ENCODE data around the gene GRAMD1B.

Gene GRAMD1B

GRCh38 chr11:123562829-123563228 is 132.8 kb downstream of the GRAMD1B start:
- TF ChIP-seq, protein P1, sequence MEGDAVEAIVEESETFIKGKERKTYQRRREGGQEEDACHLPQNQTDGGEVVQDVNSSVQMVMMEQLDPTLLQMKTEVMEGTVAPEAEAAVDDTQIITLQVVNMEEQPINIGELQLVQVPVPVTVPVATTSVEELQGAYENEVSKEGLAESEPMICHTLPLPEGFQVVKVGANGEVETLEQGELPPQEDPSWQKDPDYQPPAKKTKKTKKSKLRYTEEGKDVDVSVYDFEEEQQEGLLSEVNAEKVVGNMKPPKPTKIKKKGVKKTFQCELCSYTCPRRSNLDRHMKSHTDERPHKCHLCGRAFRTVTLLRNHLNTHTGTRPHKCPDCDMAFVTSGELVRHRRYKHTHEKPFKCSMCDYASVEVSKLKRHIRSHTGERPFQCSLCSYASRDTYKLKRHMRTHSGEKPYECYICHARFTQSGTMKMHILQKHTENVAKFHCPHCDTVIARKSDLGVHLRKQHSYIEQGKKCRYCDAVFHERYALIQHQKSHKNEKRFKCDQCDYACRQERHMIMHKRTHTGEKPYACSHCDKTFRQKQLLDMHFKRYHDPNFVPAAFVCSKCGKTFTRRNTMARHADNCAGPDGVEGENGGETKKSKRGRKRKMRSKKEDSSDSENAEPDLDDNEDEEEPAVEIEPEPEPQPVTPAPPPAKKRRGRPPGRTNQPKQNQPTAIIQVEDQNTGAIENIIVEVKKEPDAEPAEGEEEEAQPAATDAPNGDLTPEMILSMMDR (IDR thresholded peaks at IDR 0.05; ENCODE audit: insufficient read depth, low read length, poor library complexity, severe bottlenecking), result no peak
- no peak for DNase-seq (ENCODE audit: extremely low read depth, insufficient read length)
- Histone ChIP-seq H3K4me3 (replicated peaks; ENCODE audit: low read depth, low read length) (no peak overlapping the region), H3K27me3 (replicated peaks; ENCODE audit: control insufficient read depth, insufficient read depth, low read length) (no peaks in the 10 kb centered on the region), H3K36me3 (ENCODE audit: control insufficient read depth, insufficient read depth, low read length) (no peaks in the 10 kb centered on the region)

DNA sequence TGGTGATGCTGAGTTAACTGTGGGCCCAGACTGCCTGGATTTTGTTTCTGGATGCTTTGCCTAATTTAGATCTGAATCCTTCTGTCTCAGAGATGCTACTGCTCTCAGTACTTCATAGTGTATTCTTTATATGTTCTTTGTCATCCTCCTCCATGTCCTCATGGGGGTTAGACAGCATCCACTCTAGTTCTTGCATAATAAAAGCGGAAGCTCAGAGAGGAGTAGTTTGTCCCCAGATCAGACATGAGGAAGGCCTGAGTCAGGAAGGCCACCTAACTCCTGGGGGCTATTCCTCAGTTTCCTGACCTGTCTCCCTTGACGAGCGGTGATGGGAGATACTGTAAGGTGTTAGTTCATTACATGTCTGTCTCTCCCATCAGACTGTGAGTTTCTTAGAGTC is 134.2 kb downstream of the GRAMD1B start:
- Histone ChIP-seq H3K27me3 (replicated peaks; ENCODE audit: control insufficient read depth, insufficient read depth, low read length) (no peaks in the 10 kb centered on the region), H3K4me3 (replicated peaks; ENCODE audit: low read depth, low read length) (no peak overlapping the region), H3K36me3 (ENCODE audit: control insufficient read depth, insufficient read depth, low read length) (no peaks in the 10 kb centered on the region)
- no peak for DNase-seq (ENCODE audit: extremely low read depth, insufficient read length)
- TF ChIP-seq, protein P1 (IDR thresholded peaks at IDR 0.05; ENCODE audit: insufficient read depth, low read length, poor library complexity, severe bottlenecking), result no peak

DNA sequence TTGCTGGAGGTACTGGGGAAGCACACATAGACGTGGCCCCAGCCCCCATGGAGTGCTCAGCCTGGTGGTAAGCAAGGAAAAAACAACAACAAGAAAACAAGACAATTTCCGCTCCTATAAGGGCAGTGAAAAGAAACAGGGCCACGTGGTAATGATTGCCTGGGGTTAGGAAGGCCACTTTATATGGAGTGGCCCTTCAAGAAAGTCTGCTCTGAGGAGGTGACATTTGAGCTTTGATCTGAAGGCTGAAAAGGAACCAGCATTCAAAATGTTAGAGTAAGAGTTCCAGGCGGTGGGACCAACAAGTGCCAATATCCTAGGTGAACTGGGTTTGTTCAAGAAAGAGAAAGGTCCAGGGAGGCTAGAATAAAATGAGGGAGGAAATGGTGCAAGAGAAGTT is 136.8 kb downstream of the GRAMD1B start:
- Histone ChIP-seq H3K27me3 (replicated peaks; ENCODE audit: control insufficient read depth, insufficient read depth, low read length) (no peaks in the 10 kb centered on the region), H3K36me3 (ENCODE audit: control insufficient read depth, insufficient read depth, low read length) (no peaks in the 10 kb centered on the region), H3K4me3 (replicated peaks; ENCODE audit: low read depth, low read length) (no peak overlapping the region)
- DNase-seq (ENCODE audit: extremely low read depth, insufficient read length), result no peak
- TF ChIP-seq, protein P1 (IDR thresholded peaks at IDR 0.05; ENCODE audit: insufficient read depth, low read length, poor library complexity, severe bottlenecking), result no peak

DNA sequence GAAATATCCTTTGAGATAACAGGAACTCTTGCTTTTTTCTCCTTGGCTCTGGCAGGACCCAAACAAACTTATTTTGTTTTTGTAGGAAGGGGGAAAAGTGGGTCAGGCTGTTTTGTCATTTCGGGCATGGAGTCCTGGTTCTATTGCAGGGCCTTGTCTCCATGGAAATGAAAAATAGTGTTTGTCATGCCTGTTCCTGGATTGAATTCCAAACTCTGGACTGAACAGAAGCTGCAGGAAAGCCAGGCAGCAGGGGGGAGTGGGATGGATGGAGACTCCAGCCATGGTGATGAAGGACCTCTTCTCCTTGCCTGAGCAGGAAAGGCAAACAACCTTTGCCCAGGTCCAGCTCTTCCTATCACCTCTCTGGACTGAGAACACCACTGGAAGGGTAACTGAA is 137.4 kb downstream of the GRAMD1B start:
- Histone ChIP-seq H3K4me3 (replicated peaks; ENCODE audit: low read depth, low read length) (no peak overlapping the region), H3K36me3 (ENCODE audit: control insufficient read depth, insufficient read depth, low read length) (no peaks in the 10 kb centered on the region), H3K27me3 (replicated peaks; ENCODE audit: control insufficient read depth, insufficient read depth, low read length) (no peaks in the 10 kb centered on the region)
- no peak for DNase-seq (ENCODE audit: extremely low read depth, insufficient read length)
- TF ChIP-seq, protein P1 (IDR thresholded peaks at IDR 0.05; ENCODE audit: insufficient read depth, low read length, poor library complexity, severe bottlenecking), result no peak

- H3K36me3 ChIP-seq (ENCODE audit: control insufficient read depth, insufficient read depth, low read length), result no peaks in the 10 kb centered on the region
- TF ChIP-seq, protein P1 (IDR thresholded peaks at IDR 0.05; ENCODE audit: insufficient read depth, low read length, poor library complexity, severe bottlenecking), result no peak
- H3K4me3 ChIP-seq (replicated peaks; ENCODE audit: low read depth, low read length), result no peak overlapping the region
- no peak for DNase-seq (ENCODE audit: extremely low read depth, insufficient read length)
- no peaks in the 10 kb centered on the region for H3K27me3 ChIP-seq (replicated peaks; ENCODE audit: control insufficient read depth, insufficient read depth, low read length)
These were observed 138.3 kb downstream of the GRAMD1B start for GRCh38 chr11:123568367-123568870.

DNA sequence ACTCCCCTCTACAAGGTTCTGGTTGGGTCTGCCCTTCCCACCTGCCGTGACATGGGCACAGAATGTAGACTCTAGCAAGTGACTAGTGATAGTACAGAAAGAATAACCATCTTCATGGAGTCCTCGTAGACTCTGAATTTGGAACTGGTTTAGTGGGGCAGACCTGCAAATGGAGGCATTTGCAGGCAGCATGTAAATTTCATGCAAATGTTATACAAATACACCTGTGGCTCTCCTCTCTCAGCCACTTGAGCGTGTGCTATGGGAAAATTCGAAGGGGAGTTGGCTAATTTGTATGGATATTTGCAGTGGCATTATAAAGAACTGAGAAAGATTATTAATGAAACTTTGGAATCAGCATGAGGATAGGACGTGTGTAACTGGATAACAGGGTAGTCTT is 139.3 kb downstream of the GRAMD1B start:
- no peak for DNase-seq (ENCODE audit: extremely low read depth, insufficient read length)
- Histone ChIP-seq H3K36me3 (ENCODE audit: control insufficient read depth, insufficient read depth, low read length) (no peaks in the 10 kb centered on the region), H3K27me3 (replicated peaks; ENCODE audit: control insufficient read depth, insufficient read depth, low read length) (no peaks in the 10 kb centered on the region), H3K4me3 (replicated peaks; ENCODE audit: low read depth, low read length) (no peak overlapping the region)
- TF ChIP-seq, protein P1 (IDR thresholded peaks at IDR 0.05; ENCODE audit: insufficient read depth, low read length, poor library complexity, severe bottlenecking), result no peak

All from GM06990 (cell line).